ENCODE results near the gene GALNT16.

Gene GALNT16

GRCh38 chr14:69260190-69260860, 367 bp downstream of the GALNT16 start:
- TF ChIP-seq CTCF (conservative IDR thresholded peaks at IDR 0.05; ENCODE audit: low read length) (no peak), EZH2phosphoT487 (IDR thresholded peaks at IDR 0.05; ENCODE audit: borderline replicate concordance) (no peak)
- no peaks in the 10 kb centered on the region for H3K79me2 ChIP-seq (ENCODE audit: insufficient read depth, low read length)
- H3K9ac ChIP-seq (ENCODE audit: low read depth, low read length, poor library complexity, severe bottlenecking) = no peak overlapping the region
- no peaks in the 10 kb centered on the region for H3K36me3 ChIP-seq (ENCODE audit: insufficient read depth, low read length)
- H3K4me3 ChIP-seq (ENCODE audit: low read length, poor library complexity, severe bottlenecking) = no peak overlapping the region
- H3K27me3 ChIP-seq (ENCODE audit: insufficient read depth, low read length, poor library complexity, severe bottlenecking) = no peaks in the 10 kb centered on the region
- no peaks in the 10 kb centered on the region for H3K9me3 ChIP-seq (ENCODE audit: insufficient read depth, low read depth, low read length)
- no peaks in the 10 kb centered on the region for H3K9me2 ChIP-seq (replicated peaks; ENCODE audit: low read depth, low read length)
- no peak overlapping the region for H3K4me2 ChIP-seq (ENCODE audit: low read depth, low read length, poor library complexity, severe bottlenecking)
- H3F3A ChIP-seq (ENCODE audit: low read depth) = no peaks in the 10 kb centered on the region
- H2AFZ ChIP-seq (ENCODE audit: low read length) = no peak overlapping the region
- H3K4me1 ChIP-seq (ENCODE audit: insufficient read depth, low read length, poor library complexity, severe bottlenecking) = no peaks in the 10 kb centered on the region
- no peaks in the 10 kb centered on the region for H4K20me1 ChIP-seq (ENCODE audit: insufficient read depth, low read length, poor library complexity, severe bottlenecking)

GRCh38 chr14:69260861-69261564, 1.1 kb downstream of the GALNT16 start:
- H3K9me2 ChIP-seq (replicated peaks; ENCODE audit: low read depth, low read length) = no peaks in the 10 kb centered on the region
- no peaks in the 10 kb centered on the region for H3K36me3 ChIP-seq (ENCODE audit: insufficient read depth, low read length)
- H3K79me2 ChIP-seq (ENCODE audit: insufficient read depth, low read length) = no peaks in the 10 kb centered on the region
- no peaks in the 10 kb centered on the region for H3F3A ChIP-seq (ENCODE audit: low read depth)
- H3K4me2 ChIP-seq (ENCODE audit: low read depth, low read length, poor library complexity, severe bottlenecking) = no peak overlapping the region
- no peaks in the 10 kb centered on the region for H3K9me3 ChIP-seq (ENCODE audit: insufficient read depth, low read depth, low read length)
- H3K4me3 ChIP-seq (ENCODE audit: low read length, poor library complexity, severe bottlenecking) = no peak overlapping the region
- peak; percentile 22; the same call in 1 of the 2 replicates for TF ChIP-seq CTCF (conservative IDR thresholded peaks at IDR 0.05; ENCODE audit: low read length)
- TF ChIP-seq EZH2phosphoT487 (IDR thresholded peaks at IDR 0.05; ENCODE audit: borderline replicate concordance) = no peak
- no peaks in the 10 kb centered on the region for H3K4me1 ChIP-seq (ENCODE audit: insufficient read depth, low read length, poor library complexity, severe bottlenecking)
- no peak overlapping the region for H3K9ac ChIP-seq (ENCODE audit: low read depth, low read length, poor library complexity, severe bottlenecking)
- H2AFZ ChIP-seq (ENCODE audit: low read length) = no peak overlapping the region
- no peaks in the 10 kb centered on the region for H3K27me3 ChIP-seq (ENCODE audit: insufficient read depth, low read length, poor library complexity, severe bottlenecking)
- H4K20me1 ChIP-seq (ENCODE audit: insufficient read depth, low read length, poor library complexity, severe bottlenecking) = no peaks in the 10 kb centered on the region

GRCh38 chr14:69261761-69262331, 1.9 kb downstream of the GALNT16 start:
- H3K4me3 ChIP-seq (ENCODE audit: low read length, poor library complexity, severe bottlenecking) = no peak overlapping the region
- no peaks in the 10 kb centered on the region for H3K79me2 ChIP-seq (ENCODE audit: insufficient read depth, low read length)
- no peak overlapping the region for H2AFZ ChIP-seq (ENCODE audit: low read length)
- H4K20me1 ChIP-seq (ENCODE audit: insufficient read depth, low read length, poor library complexity, severe bottlenecking) = no peaks in the 10 kb centered on the region
- no peaks in the 10 kb centered on the region for H3F3A ChIP-seq (ENCODE audit: low read depth)
- H3K9ac ChIP-seq (ENCODE audit: low read depth, low read length, poor library complexity, severe bottlenecking) = no peak overlapping the region
- TF ChIP-seq EZH2phosphoT487 (IDR thresholded peaks at IDR 0.05; ENCODE audit: borderline replicate concordance) (no peak), CTCF (conservative IDR thresholded peaks at IDR 0.05; ENCODE audit: low read length) (no peak)
- no peaks in the 10 kb centered on the region for H3K36me3 ChIP-seq (ENCODE audit: insufficient read depth, low read length)
- no peaks in the 10 kb centered on the region for H3K27me3 ChIP-seq (ENCODE audit: insufficient read depth, low read length, poor library complexity, severe bottlenecking)
- no peaks in the 10 kb centered on the region for H3K9me3 ChIP-seq (ENCODE audit: insufficient read depth, low read depth, low read length)
- H3K4me2 ChIP-seq (ENCODE audit: low read depth, low read length, poor library complexity, severe bottlenecking) = no peak overlapping the region
- no peaks in the 10 kb centered on the region for H3K9me2 ChIP-seq (replicated peaks; ENCODE audit: low read depth, low read length)
- no peaks in the 10 kb centered on the region for H3K4me1 ChIP-seq (ENCODE audit: insufficient read depth, low read length, poor library complexity, severe bottlenecking)

Measured in Loucy (cell line).